GM12878 (cell line): ENCODE data around the gene OR11H6.

ENCODE experiments used
- SREBF2 ChIP-seq: IDR thresholded peaks from 2 replicates; pipeline ENCODE4 v1.6.1; 2012; ENCODE audit warnings: mild to moderate bottlenecking, low read length
- TF ChIP-seq, protein P1 (sequence below): IDR thresholded peaks from 2 replicates; pipeline ENCODE4 v1.6.1; 2011; ENCODE audit warnings: low read depth, mild to moderate bottlenecking, low read length, moderate library complexity, borderline replicate concordance; ENCODE audit errors: extremely low read depth

- TF ChIP-seq, protein P1, sequence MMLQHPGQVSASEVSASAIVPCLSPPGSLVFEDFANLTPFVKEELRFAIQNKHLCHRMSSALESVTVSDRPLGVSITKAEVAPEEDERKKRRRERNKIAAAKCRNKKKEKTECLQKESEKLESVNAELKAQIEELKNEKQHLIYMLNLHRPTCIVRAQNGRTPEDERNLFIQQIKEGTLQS, result no peak
- no peak for TF ChIP-seq SREBF2
Observed at GRCh38 chr14:20197459-20197858, 26.1 kb upstream of the OR11H6 start.
